Measurements from ENCODE around the gene POC1A. TPM values are rescaled to one million over a fixed set of nuclear protein-coding genes. Genes with fewer than 3 reads are reported as not detected.

POC1A gene
- total and polyA plus RNA-seq, 10 of the 15 experiments (the other 5 are each of a cell fraction or from before 2014, with no cell fraction given): 8.5 to 49.8 (median 23.5) TPM

GRCh38 chr3:52197499-52197841 lies 43.2 kb upstream of the POC1A start (continued):
- TF ChIP-seq ZNF24 (IDR thresholded peaks at IDR 0.05): no peak
- TF ChIP-seq NFXL1 (IDR thresholded peaks at IDR 0.05; ENCODE audit: borderline replicate concordance): no peak

DNA sequence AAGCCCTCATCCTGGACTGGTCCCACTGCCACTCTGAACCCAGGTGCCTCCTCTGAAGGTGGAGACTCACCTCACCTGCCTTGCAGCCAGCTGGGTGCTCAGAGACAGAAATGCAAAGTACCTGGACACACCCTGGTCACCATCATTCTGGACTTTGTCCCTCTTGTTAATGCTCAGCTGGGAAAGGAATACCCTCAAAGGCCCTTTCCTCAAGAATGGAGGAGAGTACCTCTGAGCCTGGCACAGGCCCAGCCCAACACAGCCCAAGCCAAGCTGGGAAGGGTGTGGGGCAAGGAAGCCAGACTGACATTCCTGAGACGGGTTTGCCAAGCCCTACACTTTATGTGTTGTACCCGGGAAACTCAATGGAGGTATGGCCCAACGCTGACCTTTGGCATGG lies 42.8 kb upstream of the POC1A start:
- Histone ChIP-seq H3K4me2 (ENCODE audit: control insufficient read depth, insufficient read depth) (no peak overlapping the region), H3K79me2 (ENCODE audit: control insufficient read depth, insufficient read depth, low read length) (peaks cover 21% of the 10 kb centered on the region), H3K27me3 (replicated peaks in 1 of 2; ENCODE audit: control insufficient read depth in 2 of 2, insufficient read depth in 2 of 2, low read length in 1 of 2) (no peaks in the 10 kb centered on the region), H3K36me3 (ENCODE audit: control insufficient read depth in 2 of 2, insufficient read depth in 2 of 2, low read length in 1 of 2) (peaks cover 0 to 4% of the 10 kb centered on the region in 2 experiments; a peak in 1 of 4 replicates), H3K9ac (ENCODE audit: control insufficient read depth, insufficient read depth, low read length) (no peak overlapping the region), H3K4me3 (no peak overlapping the region), H4K20me1 (ENCODE audit: control insufficient read depth, insufficient read depth) (no peaks in the 10 kb centered on the region), H2AFZ (ENCODE audit: control insufficient read depth, low read depth, low read length) (no peak overlapping the region), H3K9me3 (replicated peaks; ENCODE audit: control insufficient read depth, insufficient read depth, low read length) (no peaks in the 10 kb centered on the region), H3K27ac (ENCODE audit: control insufficient read depth, insufficient read depth) (no peak overlapping the region), H3K4me1 (ENCODE audit: control insufficient read depth, insufficient read depth, low read length) (peaks cover 32% of the 10 kb centered on the region)
- no TSS peak for BruUV-seq (replicated peaks)
- ChIA-PET POLR2A (interaction anchor here (1.1 to 1.3 kb wide), 3 partner anchors 29 to 214 kb away, joined by 3 to 5 read pairs (median 3); partner anchors contain the start of gene TLR9), CTCF (interaction anchor here (0.5 to 1.8 kb wide), 8 partner anchors 9 to 794 kb away, joined by 3 to 4 read pairs (median 3); no protein-coding TSS in a partner anchor), SMC1A (ENCODE audit: uncharacterized antibody, unreplicated experiment) (interaction anchor here (0.6 to 1.6 kb wide), 3 partner anchors 9 to 115 kb away, joined by 3 to 5 read pairs (median 3); no protein-coding TSS in a partner anchor), RAD21 (ENCODE audit: unreplicated experiment) (interaction anchor here (1.3 kb wide), 1 partner anchor 42 kb away, joined by 4 read pairs; no protein-coding TSS in a partner anchor)
- FAIRE-seq (no peak), DNase-seq (ENCODE audit: low read depth, low spot score) (no peak), ATAC-seq (no peak)
- in situ Hi-C loops (cut with MboI): no loop called here
- intact Hi-C loops (cut with micrococcal nuclease; ENCODE audit: unreplicated experiment): no loop called here
- no peak for TF ChIP-seq SIX5 (IDR thresholded peaks at IDR 0.05; ENCODE audit: low read depth, low read length, severe bottlenecking)
- TF ChIP-seq JUNB (IDR thresholded peaks at IDR 0.05): no peak
- TF ChIP-seq, protein P1, sequence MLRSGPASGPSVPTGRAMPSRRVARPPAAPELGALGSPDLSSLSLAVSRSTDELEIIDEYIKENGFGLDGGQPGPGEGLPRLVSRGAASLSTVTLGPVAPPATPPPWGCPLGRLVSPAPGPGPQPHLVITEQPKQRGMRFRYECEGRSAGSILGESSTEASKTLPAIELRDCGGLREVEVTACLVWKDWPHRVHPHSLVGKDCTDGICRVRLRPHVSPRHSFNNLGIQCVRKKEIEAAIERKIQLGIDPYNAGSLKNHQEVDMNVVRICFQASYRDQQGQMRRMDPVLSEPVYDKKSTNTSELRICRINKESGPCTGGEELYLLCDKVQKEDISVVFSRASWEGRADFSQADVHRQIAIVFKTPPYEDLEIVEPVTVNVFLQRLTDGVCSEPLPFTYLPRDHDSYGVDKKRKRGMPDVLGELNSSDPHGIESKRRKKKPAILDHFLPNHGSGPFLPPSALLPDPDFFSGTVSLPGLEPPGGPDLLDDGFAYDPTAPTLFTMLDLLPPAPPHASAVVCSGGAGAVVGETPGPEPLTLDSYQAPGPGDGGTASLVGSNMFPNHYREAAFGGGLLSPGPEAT (IDR thresholded peaks at IDR 0.05; ENCODE audit: low read depth): no peak
- no peak for TF ChIP-seq SREBF1 (IDR thresholded peaks at IDR 0.05; ENCODE audit: low read length)
- no peak for TF ChIP-seq ZBTB4 (CRISPR knock-in tag; IDR thresholded peaks at IDR 0.05)
- no peak for TF ChIP-seq SRF (IDR thresholded peaks at IDR 0.05; ENCODE audit: low read depth in 2 of 2, low read length in 2 of 2)
- no peak for TF ChIP-seq MEF2A (IDR thresholded peaks at IDR 0.05; ENCODE audit: insufficient read depth, low read depth, low read length)
- TF ChIP-seq HDAC2 (IDR thresholded peaks at IDR 0.05): no peak
- TF ChIP-seq SUPT20H (IDR thresholded peaks at IDR 0.05; ENCODE audit: borderline replicate concordance, control insufficient read depth, low read depth, low read length): no peak
- WGBS (ENCODE audit: insufficient coverage, insufficient replicate concordance, low lambda C conversion rate, missing lambda C conversion rate): 91% methylated on average over 3 of the region's 3 CpGs

All from GM12878 (cell line).